GM19468 (cell line): ENCODE measurements around the gene TBC1D10B.
"Not testable (repeated sequence)": the region's sequence is repeated elsewhere in the genome, so short reads cannot be mapped to it uniquely, and the experiment has no call there.

Experiments
- ATAC-seq: cut with Tn5 transposase; IDR thresholded peaks from one replicate; pipeline ENCODE4 v1.9.1; 2021; ENCODE audit warnings: mild to moderate bottlenecking, moderate library complexity, moderate number of reproducible peaks; ENCODE audit not compliant: unreplicated experiment; ENCODE audit errors: extremely low read depth

TBC1D10B gene

GRCh38 chr16:30357715-30358576, 12.3 kb downstream of the TBC1D10B start:
- no peak for ATAC-seq

GRCh38 chr16:30357085-30357714, 13.1 kb downstream of the TBC1D10B start:
- no peak for ATAC-seq

GRCh38 chr16:30356401-30357084, 13.8 kb downstream of the TBC1D10B start:
- no peak for ATAC-seq

- ATAC-seq = no peak
Measured at GRCh38 chr16:30355954-30356308, 14.4 kb downstream of the TBC1D10B start.

- peak; percentile 22 for ATAC-seq
Measured at GRCh38 chr16:30355144-30355953, 14.9 kb downstream of the TBC1D10B start, which contains the start of gene CD2BP2. CD2BP2 (minus strand) TSS chr16:30355308; CDS start chr16:30354681, 627 bp downstream.

- no peak for ATAC-seq
Measured at GRCh38 chr16:30354423-30355143, 15.7 kb downstream of the TBC1D10B start.

GRCh38 chr16:30353438-30354129, 16.7 kb downstream of the TBC1D10B start:
- no peak for ATAC-seq

GRCh38 chr16:30352488-30353401, 17.5 kb downstream of the TBC1D10B start:
- ATAC-seq = no peak

- ATAC-seq = no peak
Measured at GRCh38 chr16:30351586-30352419, 18.5 kb downstream of the TBC1D10B start.

- ATAC-seq = no peak
Measured at GRCh38 chr16:30351001-30351441, 19.3 kb downstream of the TBC1D10B start.

- ATAC-seq = no peak
Measured at GRCh38 chr16:30350134-30350871, 20.0 kb downstream of the TBC1D10B start.

- ATAC-seq = no peak
Measured at GRCh38 chr16:30349675-30350074, 20.6 kb downstream of the TBC1D10B start.

- ATAC-seq = no peak
Measured at GRCh38 chr16:30348929-30349328, 21.4 kb downstream of the TBC1D10B start.

GRCh38 chr16:30348113-30348512, 22.2 kb downstream of the TBC1D10B start:
- no peak for ATAC-seq

GRCh38 chr16:30346286-30346685, 24.0 kb downstream of the TBC1D10B start:
- ATAC-seq = no peak

GRCh38 chr16:30343491-30343820, 26.8 kb downstream of the TBC1D10B start:
- ATAC-seq = not testable (repeated sequence)
